HepG2 (cell line): ENCODE measurements around the gene PPIG. TPM values are rescaled to one million over a fixed set of nuclear protein-coding genes. Genes with fewer than 3 reads are reported as not detected.

Experiments used
- BCLAF1 ChIP-seq: fragments of 450-650 bp; IDR thresholded peaks from 2 replicates; pipeline ENCODE4 v1.6.1; 2017; ENCODE audit warnings: mild to moderate bottlenecking
- CREB1 ChIP-seq, 2 experiments: fragments of 450-650 bp in 1 of 2; IDR thresholded peaks; 2 replicates each; pipeline ENCODE4 v1.6.1; 2016 to 2017; ENCODE audit warnings: control low read depth in 1 of 2, mild to moderate bottlenecking in 1 of 2, missing compliant biosample characterization in 1 of 2, missing genetic modification characterization in 1 of 2
- DMTF1 ChIP-seq: sonication (generic); formaldehyde crosslinking; IDR thresholded peaks from 2 replicates; pipeline ENCODE4 v1.4.0; 2020; ENCODE audit warnings: mild to moderate bottlenecking, missing genetic modification reagents
- DZIP1 ChIP-seq: sonication (generic); formaldehyde crosslinking; IDR thresholded peaks from 2 replicates; pipeline ENCODE4 v1.5.0; 2020; ENCODE audit warnings: mild to moderate bottlenecking, missing genetic modification reagents
- GABPB1 ChIP-seq: IDR thresholded peaks from 2 replicates; pipeline ENCODE4 v1.6.1; 2016; ENCODE audit warnings: mild to moderate bottlenecking, missing genetic modification reagents, moderate library complexity, missing compliant biosample characterization
- JUN ChIP-seq: sonication (generic); formaldehyde crosslinking; IDR thresholded peaks from 2 replicates; pipeline ENCODE4 v1.4.0; 2020; ENCODE audit warnings: mild to moderate bottlenecking, missing genetic modification reagents
- LBX2 ChIP-seq: sonication (generic); formaldehyde crosslinking; IDR thresholded peaks from 2 replicates; pipeline ENCODE4 v1.5.0; 2020; ENCODE audit warnings: missing genetic modification reagents, mild to moderate bottlenecking, borderline replicate concordance
- MAZ ChIP-seq, 2 experiments: sonication (generic) in 1 of 2; formaldehyde crosslinking in 1 of 2; IDR thresholded peaks; 2 replicates each; pipeline versions ENCODE4 v1.5.0 to v1.6.1; 2012 to 2020; ENCODE audit warnings: low read depth in 2 of 2, mild to moderate bottlenecking in 2 of 2, borderline replicate concordance in 1 of 2, improper control_type of control experiment in 1 of 2, low read length in 1 of 2, missing genetic modification reagents in 1 of 2, moderate library complexity in 1 of 2
- NFE2L1 ChIP-seq: sonication (generic); formaldehyde crosslinking; IDR thresholded peaks from 2 replicates; pipeline ENCODE4 v1.4.0; 2020; ENCODE audit warnings: missing genetic modification reagents, mild to moderate bottlenecking, borderline replicate concordance
- NFRKB ChIP-seq: fragments of 450-650 bp; IDR thresholded peaks from 2 replicates; pipeline ENCODE4 v1.6.1; 2017
- RAD21 ChIP-seq: fragments of 450-650 bp; formaldehyde crosslinking; IDR thresholded peaks from 2 replicates; pipeline ENCODE4 v1.5.0; 2020; ENCODE audit warnings: mild to moderate bottlenecking
- SNRNP70 ChIP-seq: fragments of 200-400 bp; formaldehyde crosslinking; IDR thresholded peaks from 2 replicates; pipeline ENCODE4 v1.6.1; 2017; ENCODE audit warnings: mild to moderate bottlenecking, low read depth, low read length, moderate library complexity
- TRIM24 ChIP-seq: sonication (generic); formaldehyde crosslinking; IDR thresholded peaks from 2 replicates; pipeline ENCODE4 v1.8.0; 2022; ENCODE audit warnings: mild to moderate bottlenecking, missing genetic modification reagents
- ZC3H13 ChIP-seq: sonication (generic); formaldehyde crosslinking; IDR thresholded peaks from 2 replicates; pipeline ENCODE4 v1.8.1; 2023; ENCODE audit warnings: mild to moderate bottlenecking, missing genetic modification reagents, moderate library complexity
- ZNF383 ChIP-seq: sonication (generic); formaldehyde crosslinking; IDR thresholded peaks from 2 replicates; pipeline ENCODE4 v1.4.0; 2020; ENCODE audit warnings: missing genetic modification reagents, mild to moderate bottlenecking, borderline replicate concordance
- ZNF619 ChIP-seq: sonication (generic); formaldehyde crosslinking; IDR thresholded peaks from 2 replicates; pipeline ENCODE4 v1.4.0; 2020; ENCODE audit warnings: mild to moderate bottlenecking, missing genetic modification reagents
- ZSCAN29 ChIP-seq: sonication (generic); formaldehyde crosslinking; conservative IDR thresholded peaks from 2 replicates; pipeline ENCODE4 v1.4.0; 2020; ENCODE audit warnings: mild to moderate bottlenecking, missing genetic modification reagents
- polyA plus RNA-seq, 8 experiments: library from polyadenylated mRNA; depleted of rRNA in 3 of 8; stranded (reverse) in 7 of 8; unstranded in 1 of 8; fragments of >200 nt; fragmentation: Illumina TruSeq in 4 of 8; extraction: Trizol in 4 of 8; gene quantifications; 2 replicates each; pipeline versions ENCODE4 v1.2.1 to v1.2.3, GENCODE V29; 2011 to 2016; ENCODE audit warnings: low read depth in 4 of 8, missing spikeins in 1 of 8, mixed read lengths in 1 of 8; ENCODE audit not compliant: insufficient read depth in 1 of 8
- total RNA-seq, 5 experiments: library from RNA; depleted of rRNA; stranded (reverse); fragments of >200 nt; fragmentation: Illumina TruSeq; extraction: Trizol; gene quantifications; 2 replicates each; pipeline ENCODE4 v1.2.3, GENCODE V29; 2016; ENCODE audit warnings: low read depth in 1 of 5
- TF ChIP-seq, protein P1 (sequence below): sonication (generic); formaldehyde crosslinking; IDR thresholded peaks from 2 replicates; pipeline ENCODE4 v1.4.0; 2020; ENCODE audit warnings: missing genetic modification reagents

The PPIG gene
- total and polyA plus RNA-seq, 2 of the 13 experiments (the other 11 are each of a cell fraction or from before 2014, with no cell fraction given): 31.3 to 81.0 TPM

GRCh38 chr2:169683425-169684134, 99.4 kb downstream of the PPIG start (continued):
- no peak for TF ChIP-seq CREB1 (IDR thresholded peaks at IDR 0.05)
- peak; percentile 67 for TF ChIP-seq CREB1 (CRISPR knock-in tag; IDR thresholded peaks at IDR 0.05)
- TF ChIP-seq NFE2L1 (CRISPR knock-in tag): no peak
- no peak for TF ChIP-seq DZIP1
- no peak for TF ChIP-seq LBX2
- no peak for TF ChIP-seq ZNF619
- no peak for TF ChIP-seq DMTF1 (CRISPR knock-in tag)
- no peak for TF ChIP-seq MAZ (IDR thresholded peaks at IDR 0.05; ENCODE audit: borderline replicate concordance, low read depth, low read length)
- TF ChIP-seq MAZ (CRISPR knock-in tag; IDR thresholded peaks at IDR 0.05; ENCODE audit: low read depth): no peak
- no peak for TF ChIP-seq TRIM24 (CRISPR knock-in tag)
- TF ChIP-seq, protein P1, sequence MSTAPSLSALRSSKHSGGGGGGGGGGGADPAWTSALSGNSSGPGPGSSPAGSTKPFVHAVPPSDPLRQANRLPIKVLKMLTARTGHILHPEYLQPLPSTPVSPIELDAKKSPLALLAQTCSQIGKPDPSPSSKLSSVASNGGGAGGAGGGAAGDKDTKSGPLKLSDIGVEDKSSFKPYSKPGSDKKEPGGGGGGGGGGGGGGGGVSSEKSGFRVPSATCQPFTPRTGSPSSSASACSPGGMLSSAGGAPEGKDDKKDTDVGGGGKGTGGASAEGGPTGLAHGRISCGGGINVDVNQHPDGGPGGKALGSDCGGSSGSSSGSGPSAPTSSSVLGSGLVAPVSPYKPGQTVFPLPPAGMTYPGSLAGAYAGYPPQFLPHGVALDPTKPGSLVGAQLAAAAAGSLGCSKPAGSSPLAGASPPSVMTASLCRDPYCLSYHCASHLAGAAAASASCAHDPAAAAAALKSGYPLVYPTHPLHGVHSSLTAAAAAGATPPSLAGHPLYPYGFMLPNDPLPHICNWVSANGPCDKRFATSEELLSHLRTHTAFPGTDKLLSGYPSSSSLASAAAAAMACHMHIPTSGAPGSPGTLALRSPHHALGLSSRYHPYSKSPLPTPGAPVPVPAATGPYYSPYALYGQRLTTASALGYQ (CRISPR knock-in tag): peak; percentile 82
- TF ChIP-seq ZSCAN29 (CRISPR knock-in tag): no peak
- no peak for TF ChIP-seq ZNF383 (CRISPR knock-in tag)
- peak; percentile 16; the same call in 1 of the 2 replicates for TF ChIP-seq RAD21 (CRISPR knock-in tag)
- no peak for TF ChIP-seq JUN (CRISPR knock-in tag)
- no peak for TF ChIP-seq SNRNP70
- TF ChIP-seq ZC3H13 (CRISPR knock-in tag): no peak
- no peak for TF ChIP-seq NFRKB
- TF ChIP-seq BCLAF1: no peak
- TF ChIP-seq GABPB1 (CRISPR knock-in tag): peak; percentile 3; the same call in 1 of the 2 replicates
